Panc1 (cell line): ENCODE data around the gene PRDM10.

ENCODE experiments used
- POLR2AphosphoS5 ChIP-seq: IDR thresholded peaks from 2 replicates; pipeline ENCODE4 v1.6.1; 2012; ENCODE audit warnings: mild to moderate bottlenecking, low read depth, low read length, moderate library complexity
- SIN3A ChIP-seq: IDR thresholded peaks from 2 replicates; pipeline ENCODE4 v1.6.1; 2012; ENCODE audit warnings: low read depth, mild to moderate bottlenecking, low read length, moderate library complexity, borderline replicate concordance; ENCODE audit not compliant: insufficient read depth
- TCF7L2 ChIP-seq: IDR thresholded peaks from 2 replicates; pipeline ENCODE4 v1.6.1; 2011; ENCODE audit warnings: mild to moderate bottlenecking, low read depth, low read length, inconsistent platforms
- TF ChIP-seq, protein P1 (sequence below): fragments of 450-650 bp; IDR thresholded peaks from 2 replicates; pipeline ENCODE4 v1.5.1; 2017; ENCODE audit warnings: mild to moderate bottlenecking
- TF ChIP-seq, protein P2 (sequence below), 2 experiments: IDR thresholded peaks; 2 replicates each; pipeline ENCODE4 v1.6.1; 2011 to 2012; ENCODE audit warnings: low read depth in 2 of 2, control low read depth in 1 of 2, low read length in 1 of 2, mild to moderate bottlenecking in 1 of 2, moderate library complexity in 1 of 2; ENCODE audit not compliant: insufficient read depth in 1 of 2

DNA sequence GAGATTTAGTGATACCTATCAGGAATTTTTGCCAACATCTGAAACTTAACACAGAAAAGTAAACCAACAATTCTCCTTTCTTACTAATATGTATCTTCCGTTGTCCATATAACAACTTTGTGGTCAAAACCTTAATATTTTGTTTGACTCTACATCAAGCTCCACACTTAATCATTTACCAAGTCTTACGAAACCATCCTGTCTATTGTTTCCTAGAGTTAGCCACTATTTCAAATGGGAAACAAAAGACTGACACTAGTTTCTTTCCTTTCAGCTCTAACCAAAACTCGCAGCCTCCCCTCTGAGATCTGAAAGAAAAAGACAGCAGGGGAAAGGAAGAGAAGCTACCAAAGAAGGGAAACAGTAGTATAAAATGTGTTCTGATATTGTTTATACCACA, 26.5 kb upstream of the PRDM10 start:
- TF ChIP-seq, protein P1, sequence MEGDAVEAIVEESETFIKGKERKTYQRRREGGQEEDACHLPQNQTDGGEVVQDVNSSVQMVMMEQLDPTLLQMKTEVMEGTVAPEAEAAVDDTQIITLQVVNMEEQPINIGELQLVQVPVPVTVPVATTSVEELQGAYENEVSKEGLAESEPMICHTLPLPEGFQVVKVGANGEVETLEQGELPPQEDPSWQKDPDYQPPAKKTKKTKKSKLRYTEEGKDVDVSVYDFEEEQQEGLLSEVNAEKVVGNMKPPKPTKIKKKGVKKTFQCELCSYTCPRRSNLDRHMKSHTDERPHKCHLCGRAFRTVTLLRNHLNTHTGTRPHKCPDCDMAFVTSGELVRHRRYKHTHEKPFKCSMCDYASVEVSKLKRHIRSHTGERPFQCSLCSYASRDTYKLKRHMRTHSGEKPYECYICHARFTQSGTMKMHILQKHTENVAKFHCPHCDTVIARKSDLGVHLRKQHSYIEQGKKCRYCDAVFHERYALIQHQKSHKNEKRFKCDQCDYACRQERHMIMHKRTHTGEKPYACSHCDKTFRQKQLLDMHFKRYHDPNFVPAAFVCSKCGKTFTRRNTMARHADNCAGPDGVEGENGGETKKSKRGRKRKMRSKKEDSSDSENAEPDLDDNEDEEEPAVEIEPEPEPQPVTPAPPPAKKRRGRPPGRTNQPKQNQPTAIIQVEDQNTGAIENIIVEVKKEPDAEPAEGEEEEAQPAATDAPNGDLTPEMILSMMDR = no peak
- TF ChIP-seq SIN3A = no peak
- TF ChIP-seq, protein P2, sequence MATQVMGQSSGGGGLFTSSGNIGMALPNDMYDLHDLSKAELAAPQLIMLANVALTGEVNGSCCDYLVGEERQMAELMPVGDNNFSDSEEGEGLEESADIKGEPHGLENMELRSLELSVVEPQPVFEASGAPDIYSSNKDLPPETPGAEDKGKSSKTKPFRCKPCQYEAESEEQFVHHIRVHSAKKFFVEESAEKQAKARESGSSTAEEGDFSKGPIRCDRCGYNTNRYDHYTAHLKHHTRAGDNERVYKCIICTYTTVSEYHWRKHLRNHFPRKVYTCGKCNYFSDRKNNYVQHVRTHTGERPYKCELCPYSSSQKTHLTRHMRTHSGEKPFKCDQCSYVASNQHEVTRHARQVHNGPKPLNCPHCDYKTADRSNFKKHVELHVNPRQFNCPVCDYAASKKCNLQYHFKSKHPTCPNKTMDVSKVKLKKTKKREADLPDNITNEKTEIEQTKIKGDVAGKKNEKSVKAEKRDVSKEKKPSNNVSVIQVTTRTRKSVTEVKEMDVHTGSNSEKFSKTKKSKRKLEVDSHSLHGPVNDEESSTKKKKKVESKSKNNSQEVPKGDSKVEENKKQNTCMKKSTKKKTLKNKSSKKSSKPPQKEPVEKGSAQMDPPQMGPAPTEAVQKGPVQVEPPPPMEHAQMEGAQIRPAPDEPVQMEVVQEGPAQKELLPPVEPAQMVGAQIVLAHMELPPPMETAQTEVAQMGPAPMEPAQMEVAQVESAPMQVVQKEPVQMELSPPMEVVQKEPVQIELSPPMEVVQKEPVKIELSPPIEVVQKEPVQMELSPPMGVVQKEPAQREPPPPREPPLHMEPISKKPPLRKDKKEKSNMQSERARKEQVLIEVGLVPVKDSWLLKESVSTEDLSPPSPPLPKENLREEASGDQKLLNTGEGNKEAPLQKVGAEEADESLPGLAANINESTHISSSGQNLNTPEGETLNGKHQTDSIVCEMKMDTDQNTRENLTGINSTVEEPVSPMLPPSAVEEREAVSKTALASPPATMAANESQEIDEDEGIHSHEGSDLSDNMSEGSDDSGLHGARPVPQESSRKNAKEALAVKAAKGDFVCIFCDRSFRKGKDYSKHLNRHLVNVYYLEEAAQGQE (IDR thresholded peaks at IDR 0.05; ENCODE audit: insufficient read depth in 1 of 2, low read depth in 2 of 2, low read length in 1 of 2) = no peak
- no peak for TF ChIP-seq POLR2AphosphoS5
- no peak for TF ChIP-seq TCF7L2
